Gastroesophageal sphincter (tissue), 4 donors: ENCODE measurements around the gene SLC12A4. TPM values are rescaled to one million over a fixed set of nuclear protein-coding genes. Genes with fewer than 3 reads are reported as not detected.
"Not testable (repeated sequence)": the region's sequence is repeated elsewhere in the genome, so short reads cannot be mapped to it uniquely, and the experiment has no call there.

Experiments used
- ATAC-seq: fragments of 150-250 bp; one replicate; pipeline ENCODE4 v1.9.1; 2016; ENCODE audit warnings: mild to moderate bottlenecking, moderate library complexity
- H3K27ac ChIP-seq, 4 donors: fragments of 200-600 bp; sonication (generic) in 3 of 4; 1 replicate in 3 of 4; 2 replicates in 1 of 4; pipeline ENCODE4 v1.5.1; 2016 to 2019
- H3K27me3 ChIP-seq: fragments of 200-600 bp; sonication (generic); one replicate; pipeline ENCODE4 v1.5.1; 2019
- H3K36me3 ChIP-seq, 2 donors: fragments of 200-600 bp; sonication (generic); one replicate each; pipeline ENCODE4 v1.5.1; 2019; ENCODE audit warnings: control low read depth in 1 of 2
- H3K4me1 ChIP-seq, 3 donors: fragments of 200-600 bp; sonication (generic); 1 replicate in 2 of 3; 2 replicates in 1 of 3; pipeline ENCODE4 v1.5.1; 2016 to 2019; ENCODE audit warnings: control low read depth in 2 of 3
- H3K4me3 ChIP-seq, 2 donors: fragments of 200-600 bp; sonication (generic); one replicate each; pipeline ENCODE4 v1.5.1; 2019; ENCODE audit warnings: mild to moderate bottlenecking in 1 of 2, moderate library complexity in 1 of 2
- H3K9me3 ChIP-seq, 3 donors: fragments of 200-600 bp; sonication (generic); one replicate each; pipeline ENCODE4 v1.5.1; 2017 to 2019; ENCODE audit warnings: control low read depth in 2 of 3
- EP300 ChIP-seq: sonication (generic); formaldehyde crosslinking; IDR thresholded peaks from one replicate; pipeline ENCODE4 v1.6.1; 2017; ENCODE audit warnings: antibody characterized with exemption, mild to moderate bottlenecking
- POLR2A ChIP-seq, 2 donors: fragments of 450-650 bp; IDR thresholded peaks; one replicate each; pipeline ENCODE4 v1.6.1; 2017; ENCODE audit warnings: antibody characterized with exemption in 2 of 2, mild to moderate bottlenecking in 2 of 2, moderate library complexity in 1 of 2
- POLR2AphosphoS5 ChIP-seq: sonication (generic); formaldehyde crosslinking; IDR thresholded peaks from one replicate; pipeline ENCODE4 v1.6.1; 2017; ENCODE audit warnings: antibody characterized with exemption
- WGBS, 2 donors: methylation state at CpG; one replicate each; pipeline ENCODE4 v1.1.5; 2018; ENCODE audit warnings: low coverage in 1 of 2; 5-methylcytosine and 5-hydroxymethylcytosine counted together
- total RNA-seq, 4 donors: library from RNA; depleted of rRNA; stranded (reverse); fragments of >200 nt; gene quantifications; one replicate each; pipeline ENCODE4 v1.1.0, GENCODE V29; 2016
- TF ChIP-seq, protein P1 (sequence below), 4 experiments: fragments of 200-600 bp in 2 of 4; fragments of 450-650 bp in 2 of 4; sonication (generic) in 1 of 4; IDR thresholded peaks; one replicate each; pipeline ENCODE4 v1.5.1; 2017 to 2019; ENCODE audit warnings: antibody characterized with exemption in 4 of 4, mild to moderate bottlenecking in 2 of 4, moderate library complexity in 2 of 4

Gene SLC12A4
- total RNA-seq, 4 donors from 2014 or later: 54.7 to 121 (median 64.0) TPM

DNA sequence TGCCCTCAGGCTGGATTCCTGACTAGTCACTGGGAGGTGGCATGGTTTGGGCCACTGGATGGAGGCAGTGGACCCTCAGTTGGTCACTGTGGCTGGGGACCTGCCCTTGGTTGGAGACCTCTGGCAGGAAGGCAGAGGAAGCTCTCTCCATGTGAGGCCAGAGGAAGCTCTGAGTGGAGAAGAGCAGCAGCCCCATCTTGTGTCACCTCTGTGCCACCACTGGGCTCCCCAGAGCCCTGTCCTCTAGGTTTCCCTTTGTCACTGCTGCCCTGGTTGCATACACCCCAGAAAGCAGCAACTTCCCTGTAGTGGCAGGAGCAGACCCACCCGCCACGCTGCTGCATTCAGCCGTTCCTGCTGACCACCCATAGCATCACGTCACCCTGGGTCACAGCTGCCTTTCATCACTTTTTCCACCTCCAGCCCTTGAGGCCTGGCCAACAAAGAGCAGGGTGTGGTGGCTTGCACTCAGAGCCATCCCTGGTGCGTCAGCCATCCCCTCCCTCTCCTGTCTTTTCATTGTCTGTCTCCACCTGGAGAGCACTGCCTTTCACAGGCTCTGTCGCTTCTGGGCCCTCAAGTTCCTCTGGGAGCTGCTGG, 48.7 kb downstream of the SLC12A4 start:
- Histone ChIP-seq H3K36me3 (peaks cover 0 to 47% of the 10 kb centered on the region in 2 donors), H3K9me3 (no peaks in the 10 kb centered on the region), H3K27me3 (no peaks in the 10 kb centered on the region), H3K27ac (peak overlapping the region in 3 of 4 donors; percentile 19 to 72 (median 42)), H3K4me1 (peaks cover 0 to 94% (median 24%) of the 10 kb centered on the region in 3 donors), H3K4me3 (no peak overlapping the region)
- ATAC-seq: peak; percentile 51
- 38 to 61% methylated on average over 2 to 6 of the region's 6 CpGs for WGBS, 2 donors
- TF ChIP-seq EP300 (no peak), POLR2A (IDR thresholded peaks at IDR 0.05) (no peak), POLR2AphosphoS5 (no peak)
- TF ChIP-seq, protein P1, sequence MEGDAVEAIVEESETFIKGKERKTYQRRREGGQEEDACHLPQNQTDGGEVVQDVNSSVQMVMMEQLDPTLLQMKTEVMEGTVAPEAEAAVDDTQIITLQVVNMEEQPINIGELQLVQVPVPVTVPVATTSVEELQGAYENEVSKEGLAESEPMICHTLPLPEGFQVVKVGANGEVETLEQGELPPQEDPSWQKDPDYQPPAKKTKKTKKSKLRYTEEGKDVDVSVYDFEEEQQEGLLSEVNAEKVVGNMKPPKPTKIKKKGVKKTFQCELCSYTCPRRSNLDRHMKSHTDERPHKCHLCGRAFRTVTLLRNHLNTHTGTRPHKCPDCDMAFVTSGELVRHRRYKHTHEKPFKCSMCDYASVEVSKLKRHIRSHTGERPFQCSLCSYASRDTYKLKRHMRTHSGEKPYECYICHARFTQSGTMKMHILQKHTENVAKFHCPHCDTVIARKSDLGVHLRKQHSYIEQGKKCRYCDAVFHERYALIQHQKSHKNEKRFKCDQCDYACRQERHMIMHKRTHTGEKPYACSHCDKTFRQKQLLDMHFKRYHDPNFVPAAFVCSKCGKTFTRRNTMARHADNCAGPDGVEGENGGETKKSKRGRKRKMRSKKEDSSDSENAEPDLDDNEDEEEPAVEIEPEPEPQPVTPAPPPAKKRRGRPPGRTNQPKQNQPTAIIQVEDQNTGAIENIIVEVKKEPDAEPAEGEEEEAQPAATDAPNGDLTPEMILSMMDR (IDR thresholded peaks at IDR 0.05): no peak

DNA sequence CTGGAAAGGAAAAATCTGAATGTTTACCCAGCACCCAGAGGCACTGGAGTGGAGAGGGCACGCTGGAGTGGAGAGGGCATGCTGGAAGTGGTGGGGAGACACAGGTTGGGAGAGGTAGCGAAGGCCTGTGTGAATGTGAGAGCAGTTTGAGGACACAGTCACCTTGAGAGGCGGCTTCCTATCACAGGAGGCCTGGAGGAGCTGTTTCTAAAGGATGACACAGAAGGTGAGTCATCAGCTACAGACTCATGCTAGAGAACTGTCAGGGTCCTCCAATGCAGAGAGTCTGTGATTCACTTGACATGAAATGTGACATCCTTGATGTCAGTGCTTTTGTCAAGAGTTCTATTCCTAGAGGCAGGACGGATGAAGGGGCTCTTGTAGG, 50.6 kb downstream of the SLC12A4 start:
- Histone ChIP-seq H3K4me1 (peaks cover 0 to 75% (median 22%) of the 10 kb centered on the region in 3 donors), H3K4me3 (no peak overlapping the region), H3K27me3 (no peaks in the 10 kb centered on the region), H3K9me3 (no peaks in the 10 kb centered on the region), H3K36me3 (peaks cover 0 to 30% of the 10 kb centered on the region in 2 donors), H3K27ac (peak overlapping the region in 3 of 4 donors; percentile 59 to 72 (median 70))
- TF ChIP-seq POLR2A (IDR thresholded peaks at IDR 0.05) (no peak), POLR2AphosphoS5 (no peak), EP300 (no peak)
- TF ChIP-seq, protein P1 (IDR thresholded peaks at IDR 0.05): no peak
- ATAC-seq: peak; percentile 61
- 62% methylated on average over 4 of the region's 4 CpGs; no CpG with 5 or more reads in 1 of the 2 donors for WGBS, 2 donors

DNA sequence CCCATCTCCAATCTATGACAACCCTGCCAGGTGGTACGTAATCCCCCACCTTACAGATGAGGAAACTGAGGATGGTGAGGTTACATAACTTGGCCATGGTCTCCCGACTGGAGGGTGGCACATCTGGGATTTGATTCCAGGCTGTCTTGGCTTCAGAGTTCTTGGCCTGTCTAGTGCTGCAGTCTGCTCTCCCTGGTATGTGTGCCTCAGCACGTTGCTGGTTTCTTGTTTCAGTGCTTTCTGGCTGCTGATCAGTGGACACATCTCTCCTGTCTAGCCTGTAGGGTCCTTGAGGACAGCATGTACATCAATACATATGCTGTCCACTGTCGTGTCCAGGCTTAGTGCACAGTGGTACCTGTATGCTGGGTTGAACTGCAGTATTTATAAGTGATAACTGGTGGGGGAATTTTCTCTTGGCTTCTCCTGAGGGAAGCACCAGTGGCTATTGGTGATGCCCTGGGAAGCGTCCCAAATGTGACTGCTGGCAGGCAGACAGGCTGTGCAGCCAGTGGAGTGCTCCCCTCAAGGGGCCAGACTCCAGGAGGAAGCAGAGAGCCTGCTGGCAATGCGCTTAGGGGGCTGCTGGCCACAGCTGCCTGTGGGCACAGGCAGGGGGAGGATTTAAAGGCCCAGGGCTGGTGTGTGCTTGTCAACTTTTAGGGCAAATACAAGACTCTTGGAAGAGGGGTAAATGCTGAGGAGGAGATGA, 51.1 kb downstream of the SLC12A4 start:
- no peak for ATAC-seq
- WGBS, 2 donors: 21 to 29% methylated on average over 2 to 5 of the region's 6 CpGs
- no peak overlapping the region for H3K4me3 ChIP-seq
- peaks cover 0 to 36% of the 10 kb centered on the region in 2 donors for H3K36me3 ChIP-seq
- TF ChIP-seq, protein P1 (IDR thresholded peaks at IDR 0.05): no peak
- TF ChIP-seq POLR2AphosphoS5 (no peak), EP300 (no peak), POLR2A (IDR thresholded peaks at IDR 0.05) (no peak)
- H3K4me1 ChIP-seq: peaks cover 0 to 70% (median 19%) of the 10 kb centered on the region in 3 donors
- H3K9me3 ChIP-seq: no peaks in the 10 kb centered on the region
- no peaks in the 10 kb centered on the region for H3K27me3 ChIP-seq
- H3K27ac ChIP-seq: peak overlapping the region in 3 of 4 donors; percentile 59 to 72 (median 70)

DNA sequence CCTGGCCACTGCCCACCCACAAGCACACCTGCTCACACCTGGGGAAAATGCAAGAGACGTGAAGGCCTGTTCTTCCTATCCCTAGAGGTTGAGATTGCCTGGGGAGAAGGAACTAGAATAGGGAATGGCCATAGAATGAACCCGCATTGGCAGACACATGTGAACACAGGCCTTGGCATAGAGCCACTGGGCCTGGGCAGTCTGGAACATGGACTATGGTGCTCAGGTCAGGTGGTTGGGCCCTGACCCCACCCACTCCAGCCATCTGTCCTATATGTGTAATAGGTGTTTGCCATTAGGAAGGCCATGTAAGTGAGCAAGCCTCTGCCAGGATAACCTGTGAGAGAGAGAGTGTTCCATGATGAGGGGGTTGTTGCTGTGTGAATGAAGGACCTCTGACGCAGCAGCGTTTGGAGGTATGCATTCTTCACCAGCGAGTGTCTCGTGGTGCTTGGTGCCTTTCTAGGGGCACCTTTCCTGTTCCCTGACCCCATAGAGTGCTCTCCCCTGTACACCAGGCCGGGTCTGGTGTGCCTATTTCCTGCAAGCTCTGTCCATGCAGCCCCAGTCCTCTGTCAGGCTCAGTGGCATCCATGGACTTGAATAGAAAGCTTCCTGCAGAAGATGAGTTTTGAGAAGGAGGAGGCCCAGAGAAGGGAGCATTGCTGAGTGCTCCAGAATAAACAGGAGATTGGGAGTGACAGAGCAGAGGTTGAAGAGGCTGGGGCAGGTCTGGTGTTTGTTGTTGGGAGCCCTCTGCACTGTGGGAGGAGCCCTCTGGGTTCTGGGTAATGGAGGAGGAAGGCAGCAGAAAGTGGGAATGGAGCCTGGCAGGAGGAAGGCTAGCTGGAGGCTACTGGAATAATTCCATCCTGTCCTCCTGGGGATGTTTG, 52.4 kb downstream of the SLC12A4 start:
- Histone ChIP-seq H3K4me1 (peaks cover 0 to 63% (median 16%) of the 10 kb centered on the region in 3 donors), H3K9me3 (no peaks in the 10 kb centered on the region), H3K36me3 (peaks cover 0 to 48% of the 10 kb centered on the region in 2 donors), H3K4me3 (no peak overlapping the region), H3K27ac (peak overlapping the region in 3 of 4 donors; percentile 59 to 72 (median 70)), H3K27me3 (no peaks in the 10 kb centered on the region)
- TF ChIP-seq, protein P1 (IDR thresholded peaks at IDR 0.05): no peak
- TF ChIP-seq POLR2AphosphoS5: no peak
- no peak for TF ChIP-seq EP300
- TF ChIP-seq POLR2A (IDR thresholded peaks at IDR 0.05): no peak
- WGBS, 2 donors: 80% methylated on average over 4 of the region's 7 CpGs; no CpG with 5 or more reads in 1 of the 2 donors
- ATAC-seq: no peak

- not testable (repeated sequence) for H3K27ac ChIP-seq, H3K9me3 ChIP-seq, ATAC-seq, H3K4me3 ChIP-seq, H3K27me3 ChIP-seq
- 80% methylated on average over 1 of the region's 2 CpGs; no CpG with 5 or more reads in 1 of the 2 donors for WGBS, 2 donors
- H3K36me3 ChIP-seq: peaks cover 0 to 54% of the 10 kb centered on the region in 2 donors
- peaks cover 0 to 67% (median 15%) of the 10 kb centered on the region in 3 donors for H3K4me1 ChIP-seq
Measured at GRCh38 chr16:67915496-67915769, 53.0 kb downstream of the SLC12A4 start.
